ENCODE data around the gene TCF15.

The TCF15 gene, protein sequence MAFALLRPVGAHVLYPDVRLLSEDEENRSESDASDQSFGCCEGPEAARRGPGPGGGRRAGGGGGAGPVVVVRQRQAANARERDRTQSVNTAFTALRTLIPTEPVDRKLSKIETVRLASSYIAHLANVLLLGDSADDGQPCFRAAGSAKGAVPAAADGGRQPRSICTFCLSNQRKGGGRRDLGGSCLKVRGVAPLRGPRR

DNA sequence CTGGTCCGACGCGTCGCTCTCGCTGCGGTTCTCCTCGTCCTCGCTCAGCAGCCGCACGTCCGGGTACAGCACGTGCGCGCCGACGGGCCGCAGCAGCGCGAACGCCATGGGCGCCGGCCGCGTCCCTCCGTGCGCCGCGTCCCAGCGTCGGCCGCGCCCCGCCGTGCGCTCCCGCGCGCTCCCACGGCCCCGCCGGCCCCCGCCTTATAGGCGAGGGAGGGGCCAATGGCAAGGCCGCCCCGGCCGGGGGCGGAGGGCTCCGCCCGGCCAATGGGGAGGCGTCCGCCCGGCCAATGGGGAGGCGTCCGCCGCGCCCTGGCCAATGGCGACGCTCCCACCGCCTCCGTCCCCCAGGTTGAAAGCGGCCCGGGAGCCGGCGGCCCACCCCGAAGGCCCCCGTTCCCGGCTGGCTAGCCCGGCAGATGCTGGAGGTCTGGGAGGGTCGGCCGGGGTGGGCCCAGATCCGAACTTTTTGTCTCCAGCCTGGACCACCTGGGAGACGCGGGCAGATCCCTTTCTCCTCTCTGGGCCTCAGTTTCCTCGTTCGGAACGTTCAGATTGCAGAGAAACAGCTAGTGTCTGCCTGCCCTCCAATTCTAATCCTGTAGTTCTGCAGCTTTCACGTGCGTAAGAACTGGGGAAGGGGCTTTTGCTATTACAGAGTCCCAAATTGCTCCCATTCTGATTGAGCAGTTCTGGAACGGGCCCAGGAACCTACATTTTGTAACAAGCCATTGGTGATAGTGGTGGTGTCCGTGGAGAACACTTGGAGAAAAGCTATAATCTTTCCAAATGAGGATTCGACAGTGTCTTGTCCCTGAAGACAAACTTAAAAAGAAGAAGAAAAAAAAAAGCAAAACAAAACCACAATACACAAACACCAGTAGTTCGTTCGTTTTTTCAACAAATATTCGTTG, at the start of gene TCF15:
Gene TCF15, minus strand, starts transcription at position 180 of the 917 bp plus-strand sequence. Its CDS starts 72 bp downstream, at position 108.
- peak; percentile 24 for DNase-seq

DNA sequence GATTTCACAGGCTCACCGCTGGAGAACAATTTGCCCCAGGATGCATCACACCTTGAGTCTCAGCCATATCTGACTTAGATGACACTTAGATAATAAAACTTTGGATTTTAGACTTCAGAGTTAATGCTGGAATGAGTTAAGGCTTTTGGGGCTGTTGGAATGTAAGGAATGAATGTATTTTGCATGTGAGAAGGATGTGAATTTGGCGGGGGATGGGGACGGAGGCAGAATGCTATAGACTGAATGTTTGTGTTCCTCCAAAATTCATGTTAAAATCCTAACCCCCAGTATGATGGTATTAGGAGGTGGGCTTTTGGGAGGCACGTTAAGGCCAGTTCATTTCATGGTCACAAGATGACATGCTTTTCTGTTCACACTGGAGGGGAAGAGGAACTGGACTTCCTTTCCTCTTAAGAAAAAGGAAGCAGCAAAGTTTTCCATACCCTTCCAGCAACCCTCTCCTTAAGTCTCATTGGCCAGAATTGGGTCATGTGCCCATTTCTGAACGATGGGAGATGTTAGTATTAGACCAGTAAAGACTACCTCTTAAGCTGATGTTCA, 48.7 kb upstream of the TCF15 start:
- DNase-seq, result no peak

DNA sequence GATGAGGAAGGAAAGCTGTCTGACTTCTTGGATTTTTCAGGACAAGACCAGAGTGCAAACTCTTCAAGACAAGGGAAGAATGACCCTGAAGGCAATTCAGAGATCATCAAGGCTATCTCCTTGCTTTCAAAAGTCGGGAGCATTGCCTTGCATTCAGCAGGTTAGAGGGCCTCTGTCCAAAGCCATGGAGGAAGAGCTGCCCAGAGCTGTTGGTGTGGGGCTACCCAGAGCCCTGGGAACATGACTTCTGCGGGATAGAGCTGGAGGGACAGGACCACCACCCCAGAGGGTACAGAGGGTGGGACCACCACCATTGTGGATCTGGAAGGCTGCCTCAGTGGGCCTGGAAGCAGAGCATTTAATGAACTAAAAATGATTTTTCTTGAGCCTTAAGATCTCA, 48.1 kb upstream of the TCF15 start:
- no peak for DNase-seq

DNA sequence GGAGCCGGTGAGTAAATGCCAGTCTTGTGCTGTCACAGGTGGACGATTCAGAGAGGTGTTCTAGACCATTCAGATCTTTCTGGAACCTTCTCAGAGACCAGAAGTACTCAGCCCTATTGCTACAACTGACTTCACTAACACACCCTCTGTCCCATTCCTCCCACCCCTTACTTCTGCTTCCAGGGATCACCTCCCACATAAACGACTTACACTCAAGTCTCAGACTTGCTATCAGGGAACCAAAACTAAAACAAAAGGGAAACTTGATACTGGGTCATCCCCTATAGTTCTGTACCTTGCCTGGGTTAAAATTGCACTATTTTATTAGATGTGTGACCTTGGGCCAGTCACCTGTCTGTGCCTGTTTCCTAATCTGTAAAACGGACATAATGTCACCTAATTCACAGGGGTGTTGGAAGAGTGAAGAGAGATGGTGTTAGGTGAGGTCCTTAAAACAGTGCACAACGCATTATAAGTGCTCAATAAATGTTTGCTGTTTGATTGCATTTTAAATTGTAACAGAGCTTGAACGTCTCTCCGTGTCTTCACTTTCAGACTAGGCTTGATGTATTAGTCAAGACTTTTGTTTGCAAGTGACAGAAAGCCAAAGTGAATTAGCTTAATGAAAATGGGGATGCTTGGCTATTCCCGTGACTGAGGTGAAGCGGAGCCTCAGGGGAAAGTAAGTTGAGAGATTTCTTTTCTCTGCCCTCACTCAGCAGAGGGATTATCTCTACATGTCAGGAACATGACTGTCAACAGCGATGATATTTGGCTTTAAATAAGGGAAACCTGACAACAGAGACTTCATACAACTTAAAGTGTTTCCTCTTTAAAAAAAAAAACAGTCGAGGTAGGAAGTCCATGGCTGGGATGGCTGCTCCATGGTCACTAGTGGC, 45.9 kb upstream of the TCF15 start:
- no peak for DNase-seq

DNA sequence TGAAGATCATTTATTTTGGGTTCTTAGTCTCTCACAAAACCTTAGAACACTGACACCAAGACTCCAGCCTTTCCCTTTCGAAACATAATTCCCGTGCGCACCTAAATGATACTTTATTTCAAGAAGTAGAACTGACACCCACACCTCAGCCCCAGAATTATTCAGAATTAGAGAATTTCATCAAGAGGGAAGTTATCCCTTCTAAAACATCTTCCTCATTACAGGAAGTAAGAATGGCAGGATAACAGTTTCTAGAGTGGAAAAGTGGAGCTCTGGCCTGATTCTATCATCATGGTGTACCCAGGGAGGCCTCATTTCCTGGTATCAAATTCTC, 44.3 kb upstream of the TCF15 start:
- no peak for DNase-seq

DNA sequence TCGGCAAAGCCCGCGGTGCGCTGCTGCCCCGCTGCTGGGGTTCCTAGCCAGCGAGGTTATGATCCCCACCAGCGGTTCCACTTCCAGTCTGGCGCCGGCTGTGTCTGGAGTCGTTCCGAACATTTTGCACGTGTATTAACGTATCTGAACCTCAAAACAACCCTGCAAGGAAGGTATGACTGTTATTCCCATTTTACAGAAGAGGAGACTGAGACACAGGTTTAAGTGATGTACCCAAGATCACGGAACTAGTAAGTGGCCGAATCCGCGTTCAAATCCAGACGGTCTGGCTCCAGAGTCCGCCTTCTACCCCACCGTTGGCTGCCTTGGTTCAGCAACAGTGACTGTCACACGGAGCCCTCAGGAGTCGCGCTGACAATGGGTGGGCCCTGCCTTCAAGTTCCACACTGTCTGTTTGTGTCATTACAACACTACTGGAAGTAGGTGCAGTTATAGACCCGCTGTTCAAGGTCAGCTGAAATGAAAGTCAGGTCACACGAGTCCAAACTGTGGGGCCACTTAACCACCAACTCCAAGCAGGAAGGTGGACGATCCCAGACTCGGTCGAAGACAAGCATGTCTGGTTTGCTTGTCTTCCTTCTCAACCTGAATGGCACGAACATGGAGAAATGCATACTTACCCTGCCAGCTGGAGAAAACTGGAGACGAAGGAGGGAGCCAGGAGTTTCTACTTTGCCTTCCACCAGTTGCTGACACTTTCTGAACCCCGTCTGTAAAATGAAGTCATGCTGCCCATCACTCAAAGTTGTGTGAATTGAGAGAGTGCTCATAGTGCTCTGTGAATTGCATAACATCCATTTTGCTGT, 43.7 kb upstream of the TCF15 start:
- no peak for DNase-seq

DNA sequence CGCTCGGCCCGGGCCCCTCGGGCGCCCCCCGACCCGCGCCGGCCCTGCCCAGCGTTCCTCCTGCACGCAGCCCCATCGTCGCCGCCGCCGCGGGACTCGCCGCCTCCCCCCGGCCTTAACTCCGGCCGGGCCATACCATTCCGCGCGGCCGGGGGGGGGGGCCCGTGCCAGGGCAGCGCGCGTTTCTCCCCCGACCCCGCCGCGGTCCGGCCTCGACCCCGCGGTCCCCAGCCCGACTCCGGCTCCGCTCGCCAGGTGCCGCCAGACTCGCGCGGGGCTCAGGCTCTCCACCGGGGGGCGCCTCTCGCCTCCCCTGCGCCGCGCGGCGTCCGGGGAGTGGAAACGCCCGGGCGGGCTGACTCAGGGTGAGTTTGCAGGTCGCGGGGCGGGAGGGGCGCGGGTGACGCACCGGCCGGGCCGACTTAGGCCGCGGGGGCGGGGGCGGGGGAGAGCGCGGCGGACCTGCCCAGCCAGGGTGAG, 43.0 kb upstream of the TCF15 start, which contains the start of gene SRXN1:
Gene SRXN1, minus strand, starts transcription at position 91 of the 480 bp plus-strand sequence. Its CDS starts 15 bp downstream, at position 76.
- peak; percentile 87 for DNase-seq

DNA sequence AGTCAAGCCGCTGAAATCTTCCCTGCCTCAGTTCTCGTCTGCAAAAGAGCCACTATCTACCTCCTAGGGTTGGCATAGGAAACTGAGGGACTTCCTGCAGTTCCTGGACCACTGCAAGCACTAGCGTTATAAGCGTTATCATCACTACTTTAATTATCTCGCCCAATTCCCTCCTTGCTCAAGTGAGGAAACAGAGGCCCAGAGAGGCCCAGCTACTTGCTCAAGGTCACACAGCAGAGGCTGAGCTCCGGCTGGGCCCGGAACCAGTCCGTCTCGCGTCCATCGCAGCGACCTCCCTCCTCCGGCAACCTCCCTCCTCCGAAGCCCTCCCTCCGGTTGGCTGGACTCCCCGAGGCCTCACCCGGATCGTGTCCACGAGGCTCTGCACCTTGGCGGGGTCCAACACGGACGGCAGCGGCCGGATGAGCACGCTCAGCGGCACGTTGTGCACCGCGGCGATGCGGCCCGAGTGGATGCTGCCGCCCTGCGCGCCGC, 42.6 kb upstream of the TCF15 start:
- DNase-seq, result no peak

DNA sequence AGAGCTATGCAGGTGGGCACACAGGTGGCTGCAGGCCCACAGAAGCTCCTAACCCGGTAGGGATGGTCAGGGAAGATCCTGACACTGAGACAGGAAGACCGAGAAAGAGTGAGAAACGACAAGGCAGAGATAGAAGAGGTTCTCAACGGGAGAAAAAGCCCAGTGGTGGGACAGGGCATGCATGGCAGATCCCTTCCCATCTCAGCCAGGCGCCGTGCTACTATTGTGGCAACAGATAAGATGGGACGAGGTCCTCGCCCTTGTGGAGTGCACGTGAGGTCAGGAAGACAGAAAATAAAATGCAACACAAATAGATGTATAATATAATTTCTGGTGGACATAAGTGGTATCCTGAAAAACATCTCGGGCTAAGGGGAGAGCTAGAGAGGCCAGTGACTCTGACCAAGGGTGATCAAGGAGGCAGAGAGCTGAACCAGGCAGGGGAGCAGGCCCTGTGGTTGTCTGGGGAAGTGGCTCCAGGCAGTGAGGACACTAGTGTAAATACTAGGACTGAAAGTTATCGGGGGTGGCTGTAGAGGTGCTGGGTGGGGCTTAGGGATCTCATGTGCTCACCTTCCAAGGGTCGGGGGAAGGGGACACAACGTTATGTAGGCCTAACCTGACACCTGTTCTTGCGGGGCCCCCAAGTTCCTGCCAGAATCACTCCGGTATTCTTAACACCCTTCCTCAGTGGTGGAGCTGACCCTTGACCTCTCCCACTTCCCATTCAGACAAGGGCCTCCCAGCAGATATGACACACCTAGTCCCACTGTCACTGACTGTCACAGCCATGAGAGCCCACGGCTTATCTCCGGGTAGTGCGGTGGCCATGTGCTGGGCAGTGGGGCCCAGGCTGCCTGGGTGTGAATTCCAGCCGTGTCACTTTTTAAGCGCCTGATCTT, 41.9 kb upstream of the TCF15 start:
- DNase-seq, result no peak

DNA sequence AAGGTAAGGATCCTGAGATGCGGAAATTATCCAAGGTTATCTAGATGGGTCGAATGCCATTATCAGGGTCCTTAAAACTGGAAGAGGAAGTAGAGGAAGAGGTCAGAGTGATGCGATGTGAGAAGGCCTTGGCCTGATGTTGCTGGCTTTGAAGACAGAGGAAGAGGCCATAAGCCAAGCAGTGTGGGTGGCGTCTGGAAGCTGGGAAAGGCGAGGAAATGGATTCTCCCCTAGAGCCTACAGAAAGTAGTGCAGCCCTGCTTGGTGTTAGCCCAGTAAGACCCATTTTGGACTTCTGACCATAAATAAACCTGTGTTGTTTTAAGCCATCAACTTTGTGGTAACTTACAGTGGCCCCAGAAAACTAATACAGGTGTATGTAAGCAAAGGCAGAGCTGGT, 40.8 kb upstream of the TCF15 start:
- DNase-seq, result no peak

DNA sequence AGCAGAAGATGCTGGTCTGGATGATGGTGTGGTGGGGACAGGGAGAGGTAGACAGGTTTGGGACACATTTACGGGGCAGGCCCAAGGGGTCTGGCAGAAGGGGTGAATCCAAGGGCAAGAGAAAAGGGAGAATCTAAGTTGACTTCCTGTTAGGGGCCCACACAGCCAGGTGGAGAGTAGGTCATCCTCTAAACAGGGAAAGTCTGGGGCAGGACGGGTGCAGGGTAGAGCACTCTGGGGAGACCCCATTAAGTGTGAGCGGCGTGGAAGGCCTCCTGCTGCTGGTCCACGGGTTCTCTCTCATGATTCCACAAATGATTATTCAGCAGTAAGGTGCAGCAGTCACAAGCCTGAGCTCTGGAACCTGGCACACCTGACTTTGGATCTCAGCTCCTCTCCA, 40.2 kb upstream of the TCF15 start:
- DNase-seq, result no peak

DNA sequence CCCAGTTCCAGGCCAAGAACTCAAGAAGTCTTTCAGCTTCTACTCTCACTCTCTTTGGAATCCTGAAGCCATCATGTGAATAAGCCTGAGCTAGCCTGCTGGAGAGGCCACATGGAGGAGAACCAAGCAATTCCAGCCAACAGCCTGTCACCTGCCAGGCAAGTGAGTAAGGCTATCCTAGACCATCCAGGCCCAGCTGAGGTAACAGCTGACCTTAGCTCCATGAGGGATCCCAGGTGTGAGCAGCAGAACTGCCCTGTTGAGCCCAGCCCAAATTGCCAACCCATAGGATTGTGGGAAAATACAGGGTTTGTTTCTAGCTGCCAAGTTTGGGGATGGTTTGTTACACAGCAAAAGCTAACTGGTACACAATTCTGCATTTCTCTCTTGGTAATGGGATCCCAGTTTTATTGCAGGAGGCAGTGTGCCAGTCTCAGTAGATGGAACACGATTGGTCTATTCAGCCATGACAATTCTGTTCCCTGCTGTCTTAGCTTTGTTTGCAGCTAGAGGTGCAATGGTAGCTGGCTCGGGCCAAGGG, 37.4 kb upstream of the TCF15 start:
- no peak for DNase-seq

DNA sequence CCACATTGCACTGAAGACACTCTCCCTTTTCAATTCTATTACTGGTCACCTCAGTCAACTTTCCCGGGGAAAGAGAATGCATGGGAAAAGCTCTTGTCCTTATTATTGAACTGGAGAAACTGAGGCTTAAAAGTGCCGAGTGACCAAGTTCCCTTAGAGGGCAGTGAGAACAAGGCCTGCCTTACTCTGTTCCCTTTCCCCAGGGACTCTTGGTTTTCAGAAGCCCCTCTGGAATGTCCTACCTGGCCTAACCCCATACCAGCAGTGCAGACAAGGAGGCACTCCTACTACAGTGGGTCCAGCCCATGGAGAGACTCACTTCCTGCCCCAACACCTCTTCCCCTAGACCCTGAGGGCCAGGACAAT, 36.7 kb upstream of the TCF15 start:
- no peak for DNase-seq

DNA sequence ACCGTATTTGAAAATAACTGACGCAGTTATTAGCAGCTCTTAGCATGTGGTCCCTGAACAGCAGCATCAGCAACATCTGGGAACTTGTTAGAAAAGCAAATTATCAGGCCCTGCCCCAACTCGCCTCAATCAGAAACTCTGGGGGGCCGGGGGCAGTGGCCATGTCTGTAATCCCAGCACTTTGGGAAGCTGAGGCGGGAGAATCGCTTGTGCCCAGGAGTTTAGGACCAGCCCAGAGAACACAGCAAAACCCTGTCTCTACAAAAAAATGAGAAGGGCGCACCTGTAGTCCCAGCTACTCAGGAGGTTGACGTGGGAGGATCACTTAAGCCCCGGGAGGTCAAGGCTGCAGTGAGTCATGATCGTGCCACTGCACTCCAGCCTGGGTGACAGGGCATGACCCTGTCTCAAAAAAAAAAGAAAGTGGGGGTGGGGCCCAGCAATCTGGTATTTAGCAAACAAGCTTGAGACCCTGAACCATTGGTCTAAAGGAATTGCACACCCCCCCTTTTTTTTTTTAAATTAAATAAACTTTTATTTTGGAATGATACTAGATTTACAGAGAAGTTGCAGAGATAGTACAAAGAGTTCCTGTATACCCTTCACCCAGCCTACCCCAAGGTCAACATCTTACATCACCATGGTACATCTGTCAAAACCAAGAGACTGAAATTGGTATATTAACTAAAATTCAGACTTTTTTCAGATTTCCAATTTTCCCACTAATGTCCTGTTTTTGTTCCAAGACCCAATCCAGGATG, 36.2 kb upstream of the TCF15 start:
- DNase-seq, result no peak

DNA sequence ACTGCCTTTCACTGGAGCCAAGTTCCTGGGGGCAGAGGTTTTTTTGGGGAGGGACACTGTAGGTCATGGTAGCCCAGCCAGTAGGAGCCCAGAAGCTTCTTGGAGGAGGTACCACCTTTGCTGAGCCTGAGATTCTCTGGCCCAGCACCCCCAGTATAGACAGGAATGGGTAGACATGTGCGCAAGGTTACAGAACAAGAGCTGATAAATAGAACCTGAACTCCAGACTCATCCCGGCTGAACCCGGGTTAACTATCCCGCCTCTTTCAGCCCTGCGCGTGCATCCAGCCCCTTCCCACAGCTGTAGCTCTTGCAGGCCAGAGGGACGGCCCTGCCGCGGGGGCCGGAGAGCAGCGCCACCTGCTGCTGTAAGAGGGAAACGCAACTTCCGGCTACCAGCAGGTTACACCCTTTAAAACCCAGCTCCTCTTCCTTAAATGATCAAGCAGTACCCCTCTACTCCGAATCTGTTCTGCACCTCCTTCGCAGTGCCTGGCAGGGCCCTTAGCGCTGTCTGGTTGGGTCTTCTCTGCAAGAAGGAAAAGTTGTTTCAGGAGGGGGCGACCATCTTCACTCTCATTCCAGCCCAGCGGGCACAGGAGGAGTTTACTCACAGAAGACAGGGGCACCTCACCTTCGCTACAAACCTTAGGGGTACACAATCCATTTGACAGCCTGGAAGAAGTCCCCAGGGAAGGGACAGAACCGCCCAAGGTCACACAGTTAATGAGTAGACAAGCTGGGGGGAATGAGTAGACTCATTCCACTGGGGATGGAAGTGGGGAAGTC, 35.4 kb upstream of the TCF15 start:
- DNase-seq, result peak; percentile 69

DNA sequence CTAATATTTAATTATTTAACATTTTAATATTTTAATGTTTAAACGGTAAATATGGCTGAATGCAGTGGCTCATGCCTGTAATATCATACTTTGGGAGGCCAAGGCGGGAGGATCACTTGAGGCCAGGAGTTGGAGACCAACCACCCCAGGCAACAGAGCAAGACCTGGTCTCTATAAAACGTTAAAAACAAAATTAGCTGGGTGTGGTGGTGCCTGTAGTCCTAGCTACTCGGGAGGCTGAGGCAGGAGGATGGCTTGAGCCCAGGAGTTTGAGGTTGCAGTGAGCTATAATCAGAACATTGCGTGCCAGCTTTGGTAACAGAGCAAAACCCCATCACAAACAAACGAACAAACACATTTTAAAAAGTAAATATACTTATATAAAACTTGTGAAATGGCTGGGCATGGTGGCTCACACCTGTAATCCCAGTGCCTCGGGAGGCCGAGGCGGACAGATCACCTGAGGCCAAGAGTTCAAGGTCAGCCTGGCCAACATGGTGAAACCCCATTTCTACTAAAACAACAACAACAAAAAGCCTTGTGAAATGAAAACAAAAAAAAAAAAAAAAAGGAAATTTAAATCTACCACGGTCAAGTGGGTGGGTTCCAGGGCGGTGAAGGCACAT, 34.7 kb upstream of the TCF15 start:
- no peak for DNase-seq

DNA sequence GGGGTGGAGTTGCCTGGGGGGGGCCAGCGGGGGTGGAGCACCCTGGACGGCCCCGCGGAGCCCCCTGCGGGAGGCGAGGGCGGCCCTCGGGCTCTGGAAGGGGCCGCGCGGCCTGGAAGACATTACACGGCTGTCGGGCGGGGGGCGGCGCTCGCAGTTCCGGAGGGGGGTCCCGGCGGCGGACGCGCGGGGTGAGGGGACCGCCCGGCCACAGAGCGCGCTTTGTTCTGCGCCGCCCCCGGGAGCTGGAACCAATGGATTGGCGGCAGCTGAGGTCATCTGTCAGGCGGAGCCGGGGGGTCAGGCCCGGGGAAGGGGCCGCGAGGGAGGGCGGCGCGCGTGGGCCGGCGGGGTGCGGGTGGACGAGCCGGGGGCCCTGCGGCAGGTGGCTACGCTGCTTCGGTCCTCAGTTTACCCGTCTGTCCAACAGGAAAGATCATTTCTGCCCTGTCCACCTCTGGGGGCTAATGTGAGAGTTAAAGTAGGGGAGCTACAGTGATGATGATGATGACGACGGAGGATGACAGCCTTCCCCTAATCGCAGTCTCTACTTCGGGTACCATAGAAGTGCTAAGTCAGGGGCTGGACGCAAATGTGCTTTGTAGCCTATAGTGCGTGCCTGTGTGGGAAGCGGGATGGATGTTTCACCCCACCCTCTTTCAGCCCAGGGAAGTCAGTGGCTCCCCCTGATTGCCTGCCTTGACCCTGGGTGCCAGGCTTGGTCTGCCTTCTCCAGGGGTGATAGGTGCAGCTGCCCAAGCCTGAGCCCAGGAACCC, 32.5 kb upstream of the TCF15 start:
- DNase-seq, result no peak
